HL-60/S4 treated with retinoic acid at 250 ng/mL for 4 days and 3 days (cell line): ENCODE results near the gene FBXW4.
"Not testable (repeated sequence)": the region's sequence is repeated elsewhere in the genome, so short reads cannot be mapped to it uniquely, and the experiment has no call there.

Experiments used
- in situ Hi-C: fragments of 300-500 bp; cut with MboI; formaldehyde crosslinking; loops from 2 replicates; pipeline ENCODE4 v1.7.0; 2022; ENCODE audit warnings: low sequenced_read_pairs

FBXW4 gene

DNA sequence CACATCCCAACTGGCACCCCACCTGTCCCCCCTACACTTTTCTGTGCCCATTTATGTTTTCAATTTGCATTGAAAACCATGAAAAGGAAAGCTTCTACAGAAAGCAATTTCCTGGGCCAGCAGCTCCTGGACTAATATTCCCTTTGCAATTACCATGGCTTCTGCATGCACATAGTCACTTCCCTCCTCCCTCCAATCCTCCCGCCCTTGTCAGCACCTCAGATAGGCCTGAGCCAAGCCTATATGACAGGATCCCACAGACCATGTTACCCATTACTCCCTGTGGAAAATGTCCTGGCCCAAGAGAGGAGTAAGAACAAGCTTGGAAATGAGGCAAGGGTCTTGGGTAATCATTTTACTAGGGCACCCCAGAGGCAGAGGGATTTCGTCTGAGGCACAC, 38.1 kb downstream of the FBXW4 start:
- in situ Hi-C loops, result no loop called here

DNA sequence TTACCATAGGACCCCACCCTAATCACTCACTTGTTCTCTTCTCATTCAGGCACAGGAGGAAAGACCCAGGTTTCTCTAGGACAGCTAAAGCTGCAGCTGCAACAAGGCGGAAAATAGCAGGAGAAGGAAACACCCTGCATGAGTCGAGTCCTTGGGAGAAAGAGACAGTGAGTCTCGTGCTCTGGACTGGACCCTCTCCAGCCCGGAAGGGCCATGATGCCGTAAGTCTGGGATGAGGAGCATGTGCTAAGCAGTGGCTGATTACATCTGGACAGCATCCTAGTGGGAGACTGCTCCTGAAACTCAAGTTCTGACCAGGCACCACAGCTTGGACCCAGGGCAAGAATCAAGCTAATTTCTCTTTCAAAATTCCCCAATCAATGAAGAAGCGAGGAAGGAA, 39.4 kb downstream of the FBXW4 start:
- in situ Hi-C loops, result no loop called here

DNA sequence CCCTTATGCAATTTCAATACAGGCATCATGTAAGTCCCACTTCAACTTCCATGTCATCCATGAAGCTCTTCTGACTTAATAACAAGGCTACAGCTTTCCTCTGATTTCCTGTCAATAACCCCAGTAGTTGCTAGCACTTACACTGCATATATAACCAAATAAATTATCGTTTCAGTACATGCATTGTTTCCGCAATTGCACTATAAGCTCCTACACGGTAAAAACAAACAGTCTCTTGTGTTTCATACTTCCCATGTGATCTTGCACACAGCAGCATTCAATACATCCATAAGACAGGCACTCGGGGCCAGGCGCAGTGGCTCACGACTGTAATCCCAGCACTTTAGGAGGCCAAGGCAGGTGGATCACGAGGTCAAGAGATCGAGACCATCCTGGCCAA, 41.4 kb downstream of the FBXW4 start:
- in situ Hi-C loops, result no loop called here

DNA sequence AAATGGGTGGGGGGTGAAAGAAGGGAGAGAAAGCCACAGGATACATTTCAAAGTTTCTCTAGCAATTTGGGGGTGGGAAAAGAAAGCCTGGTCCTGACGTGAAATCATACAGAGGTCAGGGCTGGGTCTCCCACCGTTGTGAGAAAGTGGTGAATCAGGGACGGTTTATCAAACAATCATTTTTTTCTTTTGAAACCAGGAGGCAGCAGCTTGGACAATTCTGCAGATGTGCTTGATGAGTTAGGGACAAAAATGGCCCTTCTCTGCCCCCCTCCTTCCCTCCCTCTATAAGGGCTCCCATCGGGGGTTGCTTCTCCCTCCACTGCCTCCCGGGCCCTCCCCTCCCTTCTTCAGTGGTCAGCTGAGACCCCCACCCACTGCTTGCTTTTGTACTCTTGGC, 43.6 kb downstream of the FBXW4 start:
- in situ Hi-C loops, result no loop called here

DNA sequence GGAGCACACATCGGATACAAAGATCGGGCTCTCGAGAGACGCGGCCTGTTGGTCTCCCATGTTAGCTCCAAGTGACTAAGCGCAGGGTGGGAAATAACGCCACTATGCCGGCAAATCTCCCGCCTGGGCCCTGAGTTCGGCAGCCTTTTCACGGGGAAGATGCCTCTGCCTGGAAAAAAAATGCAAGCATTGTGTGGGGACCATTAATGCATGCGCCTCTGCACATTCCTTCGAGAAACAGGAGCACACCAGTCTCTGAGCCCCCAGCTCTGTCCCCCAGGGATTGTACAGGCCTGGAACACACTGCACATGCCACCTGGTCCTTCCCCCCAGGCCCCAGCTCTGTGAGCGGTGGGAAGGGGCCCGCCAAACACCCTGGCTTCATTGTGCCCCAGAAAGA, 44.1 kb downstream of the FBXW4 start:
- in situ Hi-C loops, result no loop called here

DNA sequence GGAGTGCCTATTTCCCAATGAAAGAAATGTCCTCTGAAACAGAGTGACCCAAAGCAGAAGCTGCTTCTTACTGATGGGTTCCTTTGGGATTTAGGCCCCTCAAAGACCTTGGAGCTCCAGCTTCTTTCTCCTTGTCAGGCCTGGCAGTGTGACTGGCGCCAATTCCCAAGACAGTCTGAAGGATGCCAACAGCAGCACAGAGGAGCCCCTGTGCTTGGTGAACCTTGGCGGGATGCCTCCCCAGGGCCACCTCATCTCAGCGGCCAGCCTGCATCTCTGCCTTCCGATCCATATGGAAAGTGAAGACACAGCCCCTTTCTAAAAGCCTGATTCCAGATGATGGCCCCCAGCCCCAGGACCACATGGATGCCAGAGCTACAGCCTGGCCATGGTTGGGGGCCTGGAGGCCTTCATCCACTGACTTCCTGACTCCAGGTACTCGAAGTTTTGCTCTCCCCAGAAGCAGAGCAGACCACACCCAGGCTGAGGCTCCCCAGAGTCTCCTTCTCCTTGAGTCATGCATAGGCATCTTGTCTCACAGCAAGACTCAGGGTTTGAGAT, 45.4 kb downstream of the FBXW4 start:
- in situ Hi-C loops, result no loop called here

DNA sequence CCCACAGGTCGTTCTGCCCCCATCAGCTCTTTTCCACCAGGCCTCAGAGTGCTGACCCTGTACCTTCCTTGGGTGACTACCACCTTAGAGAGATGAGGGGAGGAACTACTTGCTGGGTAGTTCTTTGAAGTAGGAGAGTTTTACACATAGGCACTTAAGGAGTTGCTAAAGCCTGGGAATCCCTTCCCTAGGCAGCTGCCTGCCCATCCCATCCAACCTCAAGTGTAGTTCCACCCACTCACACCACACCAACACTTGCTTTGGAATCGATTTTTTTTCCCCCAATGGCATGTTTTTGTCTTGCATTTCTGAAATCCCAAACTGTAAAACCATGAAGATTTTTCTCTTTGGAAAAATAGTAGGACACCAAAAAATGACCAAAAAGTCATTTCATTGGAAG, 47.7 kb downstream of the FBXW4 start:
- in situ Hi-C loops, result no loop called here

DNA sequence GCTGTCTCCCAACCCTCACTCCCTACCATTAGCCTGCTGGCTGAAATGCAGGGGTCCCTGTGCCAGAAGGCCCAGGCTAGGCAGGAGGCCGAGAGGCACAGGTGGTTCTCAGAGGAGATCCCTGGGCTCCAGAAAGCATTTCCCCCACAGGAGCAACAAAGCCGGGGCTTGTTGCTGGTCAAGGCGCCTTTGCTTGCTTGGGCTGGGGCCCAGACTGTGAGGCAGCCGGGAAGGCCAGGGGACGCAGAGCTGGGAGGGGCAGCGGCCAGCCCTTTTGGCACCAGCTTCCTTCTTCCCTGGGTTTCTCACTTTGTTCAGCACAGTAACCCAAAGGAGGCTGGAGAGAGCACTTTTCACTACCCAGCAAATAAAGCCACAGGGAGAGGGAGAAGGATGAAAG, 48.6 kb downstream of the FBXW4 start:
- in situ Hi-C loops, result no loop called here

DNA sequence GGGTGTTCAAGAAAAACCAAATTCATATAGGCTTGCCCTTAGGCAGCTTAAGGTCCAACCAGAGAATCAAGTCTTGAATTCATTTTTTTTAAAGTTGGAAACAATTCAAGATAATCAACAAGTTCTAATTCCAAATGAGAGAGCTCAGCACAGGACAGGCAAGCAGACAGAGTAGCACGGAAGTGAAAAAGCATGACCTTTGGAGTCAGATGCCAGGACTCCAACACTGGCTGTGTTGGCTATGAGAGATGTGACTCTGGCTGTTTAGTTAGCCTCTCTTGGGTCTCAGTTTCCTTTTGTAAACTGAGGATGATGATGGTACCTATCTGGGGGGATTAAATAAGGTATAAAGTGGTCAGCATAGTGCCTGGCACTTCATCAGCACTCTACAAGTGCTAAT, 49.3 kb downstream of the FBXW4 start:
- in situ Hi-C loops, result no loop called here

DNA sequence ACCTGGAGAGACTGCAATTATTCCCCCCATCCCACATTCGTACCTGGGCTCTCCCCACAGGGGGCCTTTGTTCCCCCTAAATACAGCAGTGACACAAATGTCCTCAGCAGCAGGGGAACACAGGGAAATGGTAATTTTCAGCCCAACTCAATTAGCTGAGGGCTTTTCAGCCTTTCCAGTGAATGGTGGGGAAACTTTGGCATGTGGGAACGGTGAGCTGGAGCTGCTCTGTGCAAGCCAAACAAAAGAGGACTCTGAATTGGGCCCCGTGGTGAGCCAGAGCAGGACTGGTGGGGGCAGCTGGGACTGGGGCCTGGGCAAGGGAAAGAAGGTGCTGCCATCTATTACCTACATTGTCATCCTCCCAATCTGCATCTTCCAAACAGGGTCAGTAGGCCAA, 51.0 kb downstream of the FBXW4 start:
- in situ Hi-C loops, result no loop called here

DNA sequence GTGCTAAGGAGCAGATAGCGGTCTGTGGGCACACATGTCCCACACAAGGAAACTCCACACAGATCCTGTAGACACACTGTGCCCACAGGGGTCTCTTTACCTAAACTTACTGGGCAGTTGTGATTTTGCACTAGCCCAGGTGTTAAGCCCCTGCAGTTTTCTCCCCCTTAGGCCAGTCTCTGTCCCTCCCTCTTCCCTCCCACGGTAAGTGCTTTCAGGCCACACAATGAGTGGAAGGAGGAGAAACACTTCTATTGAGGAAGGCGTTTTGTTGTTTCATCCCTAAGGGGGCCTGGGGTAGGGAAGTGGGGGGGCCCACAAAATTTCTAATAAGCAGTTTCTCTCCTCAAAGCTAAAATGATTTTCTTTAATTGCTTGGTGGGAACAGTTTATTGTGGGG, 51.4 kb downstream of the FBXW4 start:
- in situ Hi-C loops, result no loop called here

DNA sequence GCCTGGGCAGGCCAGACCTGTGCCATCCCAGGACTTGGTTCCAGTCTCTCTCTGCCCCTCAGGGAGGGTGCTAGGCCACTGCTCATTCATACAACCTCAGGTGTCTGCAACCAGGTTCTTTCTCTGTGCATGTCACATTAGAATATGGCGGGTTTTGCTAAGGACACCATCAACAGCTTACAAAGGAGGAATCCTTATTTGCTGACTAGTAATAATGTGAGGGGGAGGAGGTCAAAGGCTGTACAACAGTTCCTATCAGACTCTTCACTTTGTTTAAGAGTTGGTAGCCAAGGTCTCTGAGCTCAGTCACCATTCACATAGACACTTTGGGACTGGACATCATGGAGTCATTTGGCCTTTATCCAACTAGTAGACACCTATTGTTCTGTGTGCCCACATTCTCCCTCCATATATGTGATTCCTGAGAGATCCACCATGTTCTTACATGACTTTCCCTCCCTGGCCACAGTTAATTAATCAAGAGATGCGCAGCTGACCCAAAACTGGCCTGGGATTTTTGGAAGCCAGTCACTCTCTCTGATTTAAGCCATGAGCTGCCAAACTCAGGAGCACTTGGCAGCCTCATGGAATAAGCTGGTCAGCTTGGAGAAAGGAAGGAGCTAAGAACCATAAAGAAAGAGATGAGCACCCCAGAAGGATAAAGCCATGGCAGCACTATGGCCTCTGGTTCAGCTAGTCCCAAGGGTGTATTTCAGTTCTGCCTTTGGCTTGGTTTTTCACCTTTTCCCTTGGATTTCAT, 55.6 kb downstream of the FBXW4 start:
- in situ Hi-C loops, result no loop called here

DNA sequence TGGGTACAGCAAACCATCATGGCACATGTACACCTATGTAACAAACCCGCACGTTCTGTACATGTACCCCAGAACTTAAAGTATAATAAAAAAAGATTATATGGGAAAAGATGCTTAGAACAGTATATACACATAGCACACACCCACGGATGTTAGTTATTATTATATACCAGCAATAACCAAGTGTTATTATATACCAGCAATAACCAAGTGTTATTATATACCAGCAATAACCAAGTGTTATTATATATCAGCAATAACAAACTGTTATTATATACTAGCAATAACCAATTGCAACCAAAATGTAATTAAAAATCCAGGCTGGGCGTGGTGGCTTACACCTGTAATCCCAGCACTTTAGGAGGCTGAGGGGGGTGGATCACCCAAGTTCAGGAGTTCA, 61.5 kb downstream of the FBXW4 start:
- in situ Hi-C loops, result not testable (repeated sequence)

DNA sequence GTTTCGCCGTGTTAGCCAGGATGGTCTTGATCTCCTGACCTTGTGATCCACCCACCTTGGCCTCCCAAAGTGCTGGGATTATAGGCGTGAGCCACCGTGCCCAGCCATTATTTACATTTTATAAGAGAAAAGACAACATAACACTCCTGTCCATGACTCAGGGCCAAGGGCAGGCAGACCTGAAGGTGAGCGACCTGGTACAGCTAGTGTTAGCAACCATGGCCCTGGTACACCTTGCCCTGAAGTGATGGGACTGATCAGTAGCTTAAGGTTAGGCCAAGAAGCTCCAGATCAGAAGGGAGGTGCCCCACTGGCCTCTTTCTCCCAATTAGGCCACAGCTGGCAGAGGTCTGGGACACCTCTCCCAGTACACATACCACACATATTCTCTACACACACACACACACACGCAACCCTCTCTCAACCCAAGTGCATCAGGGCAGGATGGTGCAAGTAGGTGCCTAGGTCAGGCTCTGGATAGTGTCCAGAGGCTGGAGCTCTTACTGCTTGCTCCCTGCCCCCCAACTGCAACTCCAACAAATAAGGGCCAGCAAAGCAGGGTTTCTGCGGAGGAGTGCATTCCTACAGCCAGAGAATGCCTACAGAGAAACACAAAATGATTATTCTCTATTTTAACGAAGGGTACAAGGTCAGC, 63.0 kb downstream of the FBXW4 start:
- in situ Hi-C loops, result no loop called here

DNA sequence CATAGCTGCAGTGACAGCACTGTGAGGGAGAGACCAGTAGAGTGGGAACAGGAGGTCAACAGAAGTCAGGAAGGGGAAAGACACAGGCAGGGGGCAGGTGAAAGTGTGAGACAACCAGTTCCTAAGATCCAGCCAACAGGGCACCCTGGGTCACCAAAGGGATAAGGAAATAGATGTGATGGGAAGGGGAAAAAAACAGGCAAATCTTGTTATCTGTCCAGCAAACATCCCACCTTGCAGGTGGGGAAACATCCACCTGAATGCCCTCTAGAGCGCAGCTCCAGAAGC, 64.4 kb downstream of the FBXW4 start:
- in situ Hi-C loops, result no loop called here

DNA sequence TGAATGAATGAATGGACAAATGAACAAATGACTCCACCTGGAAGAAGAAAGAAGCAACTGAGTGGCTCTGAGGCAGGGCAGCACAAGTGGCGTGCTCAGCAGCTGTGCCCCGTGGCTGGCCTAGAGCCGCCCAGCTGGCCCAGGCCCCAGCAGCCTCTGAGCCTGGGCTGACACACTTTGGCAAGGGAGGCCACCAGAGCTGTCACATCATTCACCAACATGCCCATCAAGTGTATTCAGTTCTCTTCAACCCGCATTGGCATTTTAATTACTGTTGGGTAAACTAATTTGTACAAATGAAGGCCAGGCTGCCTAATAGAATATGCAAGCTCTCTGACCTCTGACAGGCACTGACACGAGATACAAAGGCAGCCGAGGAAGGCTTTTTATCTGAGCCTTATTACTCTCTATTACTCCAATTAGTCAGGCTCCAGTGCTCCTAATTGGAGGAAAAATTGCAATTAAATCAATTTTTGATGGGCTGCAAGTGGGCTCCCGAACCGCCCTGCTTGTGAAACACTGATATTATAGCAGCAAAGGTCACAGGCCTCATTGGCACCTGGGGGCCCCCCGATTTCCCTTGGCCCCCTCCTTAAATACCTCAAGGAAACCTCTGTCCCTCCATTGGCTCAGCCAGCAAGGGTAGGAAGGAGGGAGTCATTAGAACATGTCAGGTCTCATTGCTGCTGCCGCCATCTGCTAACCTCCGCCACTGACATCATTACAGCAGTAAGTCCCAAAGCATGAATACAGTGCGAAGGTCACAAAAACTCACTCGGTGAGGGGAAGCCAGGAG, 64.9 kb downstream of the FBXW4 start:
- in situ Hi-C loops, result no loop called here

DNA sequence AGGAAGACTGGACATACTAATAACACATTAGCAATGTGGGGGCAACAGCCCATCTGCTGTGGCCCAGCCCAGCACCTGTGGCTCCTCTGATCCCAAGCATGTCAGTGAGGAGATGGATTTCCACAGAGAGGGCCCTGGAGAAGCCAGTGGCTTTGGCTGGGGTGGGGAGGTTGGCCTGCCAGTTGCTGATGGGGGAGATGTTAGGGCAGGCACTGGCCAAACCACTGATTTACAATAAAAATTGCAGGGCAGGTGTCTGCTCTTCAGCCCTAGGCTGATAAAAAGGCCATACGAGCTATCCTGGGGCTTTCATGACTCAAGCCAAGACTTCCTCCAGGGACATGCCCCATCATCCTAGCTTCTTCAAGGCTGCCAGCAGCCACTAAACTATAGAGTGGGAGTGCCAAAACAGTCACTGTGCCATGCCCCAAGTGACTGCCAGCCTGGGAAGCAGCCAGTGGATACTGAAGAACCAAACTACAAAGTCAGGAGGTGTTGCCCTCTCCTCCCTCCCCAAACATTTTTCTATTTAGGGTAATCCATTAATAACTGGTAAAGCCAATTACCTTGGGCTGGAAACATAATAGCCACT, 69.1 kb downstream of the FBXW4 start:
- in situ Hi-C loops, result no loop called here

DNA sequence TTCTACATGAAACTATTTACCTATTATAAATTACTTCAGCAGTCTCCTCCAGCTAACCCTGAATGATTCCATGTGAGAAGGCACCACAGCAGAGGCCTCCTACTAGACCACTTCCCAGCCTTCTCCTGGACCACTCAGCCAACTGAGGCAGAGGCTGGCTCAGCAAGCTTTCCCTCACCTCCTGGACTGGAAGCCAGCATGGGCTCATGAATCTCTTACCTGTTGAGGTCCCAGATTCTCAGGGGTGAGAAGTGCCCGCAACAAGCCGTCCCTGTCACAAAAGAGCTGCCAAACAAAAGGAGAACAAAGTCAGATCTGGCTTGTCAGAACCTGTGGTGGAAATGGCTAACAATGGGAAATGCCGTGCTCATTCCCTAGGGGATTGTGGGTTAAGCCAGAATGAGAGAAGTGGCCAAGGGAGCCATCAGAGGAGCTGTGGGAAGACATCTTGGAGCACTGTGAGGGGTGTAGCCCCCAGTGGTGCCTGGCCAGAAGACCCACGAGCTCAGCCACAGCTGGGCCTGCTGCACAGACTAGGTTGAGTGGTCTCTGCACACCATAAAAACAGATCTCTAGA, 70.4 kb downstream of the FBXW4 start:
- in situ Hi-C loops, result no loop called here

DNA sequence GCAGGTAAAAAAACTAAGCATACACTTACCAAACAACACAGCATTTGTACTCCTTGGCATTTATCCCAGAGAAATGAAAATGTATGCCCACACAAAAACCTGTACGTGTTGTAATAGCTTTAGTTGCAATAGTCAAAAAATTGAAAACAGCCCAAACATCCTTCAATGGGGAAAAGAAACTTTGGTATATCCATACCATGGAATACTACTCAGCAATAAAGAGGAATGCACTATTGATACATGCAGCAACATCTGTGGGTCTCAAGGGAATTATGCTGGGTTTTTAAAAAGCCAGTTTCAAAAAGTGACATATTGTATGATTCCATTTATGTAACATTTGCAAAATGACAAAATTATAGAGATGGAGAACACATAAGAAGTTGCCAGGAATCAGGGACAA, 71.4 kb downstream of the FBXW4 start:
- in situ Hi-C loops, result no loop called here

DNA sequence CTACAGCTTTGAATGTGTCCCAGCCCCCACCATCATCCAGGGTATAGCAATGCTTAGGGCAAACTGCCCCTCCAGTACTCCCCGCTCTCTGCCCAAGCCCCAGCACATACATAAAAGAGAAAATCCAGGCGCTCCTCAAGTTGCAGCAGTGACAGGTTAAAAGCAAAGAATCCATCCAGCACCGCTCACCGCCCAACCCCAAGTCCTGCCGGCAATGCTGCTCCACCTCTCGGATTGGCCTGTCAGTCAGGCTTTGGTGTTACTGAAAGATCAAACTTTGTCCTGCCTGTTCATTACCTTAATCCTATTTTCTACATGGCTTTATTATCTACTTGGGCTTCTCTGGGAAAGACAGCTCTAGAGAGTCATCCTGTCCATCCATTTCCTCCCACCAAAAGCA, 75.0 kb downstream of the FBXW4 start:
- in situ Hi-C loops, result no loop called here

DNA sequence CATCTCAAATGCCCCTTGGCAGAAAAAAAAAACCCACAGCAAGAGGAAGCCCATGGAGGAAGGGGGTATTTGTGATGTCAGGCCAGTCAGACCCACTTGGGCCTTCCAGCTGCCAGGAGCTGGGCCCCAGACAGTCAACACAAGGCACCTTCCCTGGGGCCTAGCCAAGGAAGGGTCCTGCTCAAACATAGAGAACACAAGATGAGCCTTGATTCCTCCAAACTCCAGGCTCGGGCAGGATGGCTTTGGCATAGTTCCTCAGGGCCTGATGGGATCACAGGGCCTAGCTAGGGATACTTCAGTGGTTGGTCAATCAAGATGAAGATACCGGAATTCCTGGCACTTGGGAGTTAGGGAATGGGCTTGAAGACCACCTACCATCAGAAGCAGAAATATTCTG, 76.1 kb downstream of the FBXW4 start:
- in situ Hi-C loops, result no loop called here
